Ishikawa (cell line): Measurements from ENCODE around the gene TMCC3.

Experiments
- CEBPB ChIP-seq: IDR thresholded peaks from 2 replicates; pipeline ENCODE4 v1.6.1; 2012
- CREB1 ChIP-seq: IDR thresholded peaks from 2 replicates; pipeline ENCODE4 v1.6.1; 2012; ENCODE audit warnings: low read depth
- EGR1 ChIP-seq: IDR thresholded peaks from 2 replicates; pipeline ENCODE4 v1.6.1; 2012
- EP300 ChIP-seq: IDR thresholded peaks from 2 replicates; pipeline ENCODE4 v1.6.1; 2012; ENCODE audit warnings: borderline replicate concordance
- FOXM1 ChIP-seq: IDR thresholded peaks from 2 replicates; pipeline ENCODE4 v1.6.1; 2012; ENCODE audit warnings: low read depth, borderline replicate concordance
- NFIC ChIP-seq: IDR thresholded peaks from 2 replicates; pipeline ENCODE4 v1.6.1; 2012
- RAD21 ChIP-seq: IDR thresholded peaks from 2 replicates; pipeline ENCODE4 v1.6.1; 2012; ENCODE audit warnings: low read depth
- REST ChIP-seq: IDR thresholded peaks from 2 replicates; pipeline ENCODE4 v1.6.1; 2012; ENCODE audit warnings: low read depth, mild to moderate bottlenecking
- TAF1 ChIP-seq: IDR thresholded peaks from 2 replicates; pipeline ENCODE4 v1.6.1; 2012; ENCODE audit warnings: low read depth, mild to moderate bottlenecking
- TCF12 ChIP-seq: IDR thresholded peaks from 2 replicates; pipeline ENCODE4 v1.6.1; 2012; ENCODE audit warnings: low read depth
- TEAD4 ChIP-seq: IDR thresholded peaks from 2 replicates; pipeline ENCODE4 v1.6.1; 2012
- USF1 ChIP-seq: IDR thresholded peaks from 2 replicates; pipeline ENCODE4 v1.6.1; 2012
- YY1 ChIP-seq: IDR thresholded peaks from 2 replicates; pipeline ENCODE4 v1.6.1; 2012; ENCODE audit warnings: low read depth
- ZBTB7A ChIP-seq: IDR thresholded peaks from 2 replicates; pipeline ENCODE4 v1.6.1; 2012; ENCODE audit warnings: low read depth
- TF ChIP-seq, protein P1 (sequence below): IDR thresholded peaks from 2 replicates; pipeline ENCODE4 v1.6.1; 2012

The TMCC3 gene

DNA sequence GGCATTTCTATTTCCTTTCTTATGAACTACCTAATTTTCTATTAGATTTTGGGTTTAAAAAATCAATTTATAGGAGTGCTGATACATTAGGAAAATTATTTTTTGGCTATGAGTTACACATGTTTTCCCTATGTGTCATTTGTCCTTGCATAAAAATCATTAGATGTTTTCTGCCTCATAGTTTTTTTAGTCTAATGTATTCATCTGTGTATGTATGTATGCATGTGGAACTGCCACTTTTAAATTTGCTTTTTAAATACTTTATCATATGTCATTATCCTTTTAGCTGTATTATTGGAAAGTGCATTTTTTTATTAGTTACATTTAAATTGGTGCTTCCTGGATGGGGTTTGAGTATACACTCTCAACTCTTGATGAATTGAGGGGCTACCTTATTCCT lies 112.0 kb downstream of the TMCC3 start:
- TF ChIP-seq YY1 (no peak), CREB1 (no peak), TCF12 (no peak), CEBPB (no peak), FOXM1 (no peak), ZBTB7A (no peak), REST (no peak), EP300 (no peak)
- TF ChIP-seq, protein P1, sequence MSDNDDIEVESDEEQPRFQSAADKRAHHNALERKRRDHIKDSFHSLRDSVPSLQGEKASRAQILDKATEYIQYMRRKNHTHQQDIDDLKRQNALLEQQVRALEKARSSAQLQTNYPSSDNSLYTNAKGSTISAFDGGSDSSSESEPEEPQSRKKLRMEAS: no peak

DNA sequence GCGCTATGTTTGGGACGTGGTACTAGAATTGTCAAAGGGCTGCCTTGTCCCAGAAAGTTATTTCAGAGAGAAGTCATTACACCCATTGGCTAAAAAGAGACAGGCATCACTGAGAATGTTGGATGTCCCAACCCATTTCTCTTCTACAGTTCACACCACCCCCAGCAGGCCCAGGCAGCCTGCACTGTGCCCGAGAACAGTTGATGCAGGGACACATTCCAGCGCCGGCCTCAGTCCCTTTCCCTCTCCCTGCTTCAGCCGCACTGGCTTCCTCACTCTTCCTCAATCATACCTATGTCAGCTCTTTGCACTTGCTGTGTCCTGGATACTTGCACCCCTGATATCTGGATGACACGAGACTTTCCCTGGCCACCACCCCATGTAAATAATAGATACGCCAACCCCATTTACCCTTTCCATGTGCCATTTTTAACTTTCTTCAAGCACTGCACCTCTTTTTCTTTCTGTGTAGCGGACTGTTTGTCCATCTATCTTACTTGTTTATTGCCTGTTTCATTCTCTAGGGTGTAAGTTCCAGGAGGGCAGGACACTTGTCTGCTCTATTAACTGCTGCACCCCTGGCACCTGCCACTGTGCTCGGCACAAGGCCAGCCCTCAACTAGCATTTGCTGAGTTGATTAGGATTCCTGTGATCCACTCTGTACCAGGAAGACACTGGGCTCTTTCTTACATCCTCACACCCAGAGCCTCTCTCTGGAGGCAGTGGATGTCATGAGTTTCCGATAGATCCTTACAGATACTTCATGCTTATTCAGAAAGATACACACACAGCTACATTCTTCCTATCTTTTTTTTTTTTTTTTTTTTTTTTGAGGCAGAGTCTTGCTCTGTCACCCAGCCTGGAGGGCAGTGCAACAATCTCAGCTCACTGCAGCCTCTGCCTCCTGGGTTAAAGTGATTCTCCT lies 114.1 kb downstream of the TMCC3 start:
- no peak for TF ChIP-seq EGR1
- TF ChIP-seq EP300: no peak
- TF ChIP-seq CREB1: no peak
- TF ChIP-seq REST: no peak
- no peak for TF ChIP-seq TCF12
- no peak for TF ChIP-seq RAD21
- TF ChIP-seq USF1: no peak
- no peak for TF ChIP-seq CEBPB
- no peak for TF ChIP-seq FOXM1
- TF ChIP-seq, protein P1: no peak
- TF ChIP-seq ZBTB7A: no peak
- no peak for TF ChIP-seq TAF1
- no peak for TF ChIP-seq TEAD4
- no peak for TF ChIP-seq YY1
- TF ChIP-seq NFIC: no peak

DNA sequence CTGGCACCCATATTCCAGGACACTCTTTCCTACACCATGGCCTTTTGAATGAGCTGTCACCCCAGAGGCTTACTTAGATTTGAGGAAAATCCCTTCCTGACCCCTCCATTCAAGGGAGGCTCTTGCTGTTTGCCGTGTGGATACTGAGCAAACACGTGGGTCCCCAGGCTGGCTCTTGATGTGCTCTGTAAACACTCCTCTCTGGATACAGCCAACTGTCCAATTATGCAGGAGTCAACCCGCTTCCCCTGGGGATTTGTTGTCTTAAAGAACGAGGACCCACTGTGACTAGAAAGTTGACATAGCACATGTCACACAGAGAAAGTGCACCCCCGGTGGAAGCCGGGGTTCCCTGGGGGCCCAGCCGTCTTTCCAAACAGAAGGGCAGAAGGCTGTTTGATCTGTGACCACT lies 114.8 kb downstream of the TMCC3 start:
- TF ChIP-seq TEAD4 (no peak), EP300 (no peak), CREB1 (no peak), YY1 (no peak), FOXM1 (no peak), REST (no peak), CEBPB (no peak), ZBTB7A (no peak), TAF1 (no peak), TCF12 (no peak), EGR1 (no peak), RAD21 (no peak), USF1 (no peak), NFIC (no peak)
- TF ChIP-seq, protein P1: no peak
